ENCODE measurements around the gene AIP. TPM values are rescaled to one million over a fixed set of nuclear protein-coding genes. Genes with fewer than 3 reads are reported as not detected.

The AIP gene
- total and polyA plus RNA-seq, 2 of the 8 experiments (the other 6 are each of a cell fraction or from before 2014, with no cell fraction given): 29.8 to 54.4 TPM

DNA sequence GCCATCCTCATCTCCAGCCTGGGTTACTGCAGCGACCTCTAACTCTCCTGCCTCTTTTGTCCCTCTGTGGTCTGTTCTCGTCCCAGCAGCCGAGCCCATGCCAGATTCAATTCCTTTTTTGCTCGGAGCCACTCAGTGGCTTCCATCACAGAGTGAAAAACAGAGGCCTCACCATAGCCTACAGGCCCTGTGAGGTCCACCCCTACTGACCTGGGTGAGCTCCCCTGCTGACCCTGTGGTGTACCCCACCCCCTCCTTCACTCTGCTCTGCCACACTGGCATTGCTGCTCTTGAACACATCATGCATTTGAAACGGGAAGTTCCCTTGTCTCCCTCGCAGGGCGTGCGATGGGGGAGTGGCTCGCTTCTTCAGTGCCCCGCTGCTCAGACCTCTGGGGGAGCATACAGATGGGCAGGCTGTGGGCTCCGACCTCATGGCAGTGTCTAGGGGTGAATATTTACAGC lies 2.1 kb downstream of the AIP start (continued):
- TF ChIP-seq, protein P1, sequence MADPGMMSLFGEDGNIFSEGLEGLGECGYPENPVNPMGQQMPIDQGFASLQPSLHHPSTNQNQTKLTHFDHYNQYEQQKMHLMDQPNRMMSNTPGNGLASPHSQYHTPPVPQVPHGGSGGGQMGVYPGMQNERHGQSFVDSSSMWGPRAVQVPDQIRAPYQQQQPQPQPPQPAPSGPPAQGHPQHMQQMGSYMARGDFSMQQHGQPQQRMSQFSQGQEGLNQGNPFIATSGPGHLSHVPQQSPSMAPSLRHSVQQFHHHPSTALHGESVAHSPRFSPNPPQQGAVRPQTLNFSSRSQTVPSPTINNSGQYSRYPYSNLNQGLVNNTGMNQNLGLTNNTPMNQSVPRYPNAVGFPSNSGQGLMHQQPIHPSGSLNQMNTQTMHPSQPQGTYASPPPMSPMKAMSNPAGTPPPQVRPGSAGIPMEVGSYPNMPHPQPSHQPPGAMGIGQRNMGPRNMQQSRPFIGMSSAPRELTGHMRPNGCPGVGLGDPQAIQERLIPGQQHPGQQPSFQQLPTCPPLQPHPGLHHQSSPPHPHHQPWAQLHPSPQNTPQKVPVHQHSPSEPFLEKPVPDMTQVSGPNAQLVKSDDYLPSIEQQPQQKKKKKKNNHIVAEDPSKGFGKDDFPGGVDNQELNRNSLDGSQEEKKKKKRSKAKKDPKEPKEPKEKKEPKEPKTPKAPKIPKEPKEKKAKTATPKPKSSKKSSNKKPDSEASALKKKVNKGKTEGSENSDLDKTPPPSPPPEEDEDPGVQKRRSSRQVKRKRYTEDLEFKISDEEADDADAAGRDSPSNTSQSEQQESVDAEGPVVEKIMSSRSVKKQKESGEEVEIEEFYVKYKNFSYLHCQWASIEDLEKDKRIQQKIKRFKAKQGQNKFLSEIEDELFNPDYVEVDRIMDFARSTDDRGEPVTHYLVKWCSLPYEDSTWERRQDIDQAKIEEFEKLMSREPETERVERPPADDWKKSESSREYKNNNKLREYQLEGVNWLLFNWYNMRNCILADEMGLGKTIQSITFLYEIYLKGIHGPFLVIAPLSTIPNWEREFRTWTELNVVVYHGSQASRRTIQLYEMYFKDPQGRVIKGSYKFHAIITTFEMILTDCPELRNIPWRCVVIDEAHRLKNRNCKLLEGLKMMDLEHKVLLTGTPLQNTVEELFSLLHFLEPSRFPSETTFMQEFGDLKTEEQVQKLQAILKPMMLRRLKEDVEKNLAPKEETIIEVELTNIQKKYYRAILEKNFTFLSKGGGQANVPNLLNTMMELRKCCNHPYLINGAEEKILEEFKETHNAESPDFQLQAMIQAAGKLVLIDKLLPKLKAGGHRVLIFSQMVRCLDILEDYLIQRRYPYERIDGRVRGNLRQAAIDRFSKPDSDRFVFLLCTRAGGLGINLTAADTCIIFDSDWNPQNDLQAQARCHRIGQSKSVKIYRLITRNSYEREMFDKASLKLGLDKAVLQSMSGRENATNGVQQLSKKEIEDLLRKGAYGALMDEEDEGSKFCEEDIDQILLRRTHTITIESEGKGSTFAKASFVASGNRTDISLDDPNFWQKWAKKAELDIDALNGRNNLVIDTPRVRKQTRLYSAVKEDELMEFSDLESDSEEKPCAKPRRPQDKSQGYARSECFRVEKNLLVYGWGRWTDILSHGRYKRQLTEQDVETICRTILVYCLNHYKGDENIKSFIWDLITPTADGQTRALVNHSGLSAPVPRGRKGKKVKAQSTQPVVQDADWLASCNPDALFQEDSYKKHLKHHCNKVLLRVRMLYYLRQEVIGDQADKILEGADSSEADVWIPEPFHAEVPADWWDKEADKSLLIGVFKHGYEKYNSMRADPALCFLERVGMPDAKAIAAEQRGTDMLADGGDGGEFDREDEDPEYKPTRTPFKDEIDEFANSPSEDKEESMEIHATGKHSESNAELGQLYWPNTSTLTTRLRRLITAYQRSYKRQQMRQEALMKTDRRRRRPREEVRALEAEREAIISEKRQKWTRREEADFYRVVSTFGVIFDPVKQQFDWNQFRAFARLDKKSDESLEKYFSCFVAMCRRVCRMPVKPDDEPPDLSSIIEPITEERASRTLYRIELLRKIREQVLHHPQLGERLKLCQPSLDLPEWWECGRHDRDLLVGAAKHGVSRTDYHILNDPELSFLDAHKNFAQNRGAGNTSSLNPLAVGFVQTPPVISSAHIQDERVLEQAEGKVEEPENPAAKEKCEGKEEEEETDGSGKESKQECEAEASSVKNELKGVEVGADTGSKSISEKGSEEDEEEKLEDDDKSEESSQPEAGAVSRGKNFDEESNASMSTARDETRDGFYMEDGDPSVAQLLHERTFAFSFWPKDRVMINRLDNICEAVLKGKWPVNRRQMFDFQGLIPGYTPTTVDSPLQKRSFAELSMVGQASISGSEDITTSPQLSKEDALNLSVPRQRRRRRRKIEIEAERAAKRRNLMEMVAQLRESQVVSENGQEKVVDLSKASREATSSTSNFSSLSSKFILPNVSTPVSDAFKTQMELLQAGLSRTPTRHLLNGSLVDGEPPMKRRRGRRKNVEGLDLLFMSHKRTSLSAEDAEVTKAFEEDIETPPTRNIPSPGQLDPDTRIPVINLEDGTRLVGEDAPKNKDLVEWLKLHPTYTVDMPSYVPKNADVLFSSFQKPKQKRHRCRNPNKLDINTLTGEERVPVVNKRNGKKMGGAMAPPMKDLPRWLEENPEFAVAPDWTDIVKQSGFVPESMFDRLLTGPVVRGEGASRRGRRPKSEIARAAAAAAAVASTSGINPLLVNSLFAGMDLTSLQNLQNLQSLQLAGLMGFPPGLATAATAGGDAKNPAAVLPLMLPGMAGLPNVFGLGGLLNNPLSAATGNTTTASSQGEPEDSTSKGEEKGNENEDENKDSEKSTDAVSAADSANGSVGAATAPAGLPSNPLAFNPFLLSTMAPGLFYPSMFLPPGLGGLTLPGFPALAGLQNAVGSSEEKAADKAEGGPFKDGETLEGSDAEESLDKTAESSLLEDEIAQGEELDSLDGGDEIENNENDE (IDR thresholded peaks at IDR 0.05; ENCODE audit: insufficient replicate concordance, low read length): no peak
- TF ChIP-seq EZH2 (IDR thresholded peaks at IDR 0.05; ENCODE audit: low read depth, low read length, severe bottlenecking) (no peak), BCL11A (IDR thresholded peaks at IDR 0.05; ENCODE audit: low read depth in 2 of 2, low read length in 2 of 2) (no peak), CBX5 (IDR thresholded peaks at IDR 0.05; ENCODE audit: low read depth, low read length) (no peak), RXRA (IDR thresholded peaks at IDR 0.05; ENCODE audit: insufficient read depth, low read depth, low read length) (no peak), YY1 (IDR thresholded peaks at IDR 0.05; ENCODE audit: low read depth, low read length) (no peak), JUND (IDR thresholded peaks at IDR 0.05; ENCODE audit: low read length) (no peak), SAP30 (IDR thresholded peaks at IDR 0.05; ENCODE audit: insufficient read depth, insufficient replicate concordance, low read length) (no peak), CHD1 (IDR thresholded peaks at IDR 0.05; ENCODE audit: low read depth, low read length) (no peak)

All from H1 (cell line).